H1 (cell line): ENCODE data around the gene PLOD1.

Experiments
- EP300 ChIP-seq, 2 experiments: IDR thresholded peaks; 1 replicate in 1 of 2; 2 replicates in 1 of 2; pipeline ENCODE4 v1.6.1; 2011 to 2012; ENCODE audit warnings: low read depth in 2 of 2, low read length in 2 of 2, mild to moderate bottlenecking in 2 of 2, borderline replicate concordance in 1 of 2, inconsistent platforms in 1 of 2, moderate library complexity in 1 of 2
- GABPA ChIP-seq: IDR thresholded peaks from 2 replicates; pipeline ENCODE4 v1.6.1; 2011; ENCODE audit warnings: mild to moderate bottlenecking, low read length, moderate library complexity, borderline replicate concordance; ENCODE audit not compliant: insufficient read depth
- SP2 ChIP-seq: IDR thresholded peaks from 2 replicates; pipeline ENCODE4 v1.6.1; 2012; ENCODE audit warnings: mild to moderate bottlenecking, low read length, inconsistent platforms
- TF ChIP-seq, protein P1 (sequence below), 3 experiments: IDR thresholded peaks; 1 replicate in 2 of 3; 2 replicates in 1 of 3; pipeline versions ENCODE4 v1.5.1 to v1.6.1; 2011; ENCODE audit warnings: low read length in 3 of 3, mild to moderate bottlenecking in 3 of 3, inconsistent platforms in 2 of 3, low read depth in 1 of 3, moderate library complexity in 1 of 3; ENCODE audit not compliant: insufficient read depth in 1 of 3; ENCODE audit errors: control extremely low read depth in 1 of 3

DNA sequence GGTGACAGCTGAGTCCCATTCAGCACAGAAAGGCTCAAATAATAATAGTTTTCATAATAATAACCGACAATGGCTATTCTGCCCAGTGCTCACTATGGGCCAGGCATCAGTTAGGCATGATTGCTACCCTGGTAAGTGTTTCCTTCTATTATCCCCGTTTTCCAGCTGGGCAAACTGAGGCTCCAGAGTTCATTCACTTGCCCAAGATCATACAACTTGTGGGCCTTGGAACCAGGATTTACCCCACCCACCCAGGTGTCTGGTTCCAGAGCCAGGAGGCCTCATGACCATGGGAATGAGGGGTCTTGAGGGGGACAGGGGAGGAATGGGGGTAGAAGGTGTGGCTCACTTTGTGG lies 518 bp downstream of the PLOD1 start:
- TF ChIP-seq SP2 (no peak), EP300 (IDR thresholded peaks at IDR 0.05; ENCODE audit: borderline replicate concordance in 1 of 2, low read depth in 2 of 2, low read length in 2 of 2) (no peak), GABPA (no peak)
- TF ChIP-seq, protein P1, sequence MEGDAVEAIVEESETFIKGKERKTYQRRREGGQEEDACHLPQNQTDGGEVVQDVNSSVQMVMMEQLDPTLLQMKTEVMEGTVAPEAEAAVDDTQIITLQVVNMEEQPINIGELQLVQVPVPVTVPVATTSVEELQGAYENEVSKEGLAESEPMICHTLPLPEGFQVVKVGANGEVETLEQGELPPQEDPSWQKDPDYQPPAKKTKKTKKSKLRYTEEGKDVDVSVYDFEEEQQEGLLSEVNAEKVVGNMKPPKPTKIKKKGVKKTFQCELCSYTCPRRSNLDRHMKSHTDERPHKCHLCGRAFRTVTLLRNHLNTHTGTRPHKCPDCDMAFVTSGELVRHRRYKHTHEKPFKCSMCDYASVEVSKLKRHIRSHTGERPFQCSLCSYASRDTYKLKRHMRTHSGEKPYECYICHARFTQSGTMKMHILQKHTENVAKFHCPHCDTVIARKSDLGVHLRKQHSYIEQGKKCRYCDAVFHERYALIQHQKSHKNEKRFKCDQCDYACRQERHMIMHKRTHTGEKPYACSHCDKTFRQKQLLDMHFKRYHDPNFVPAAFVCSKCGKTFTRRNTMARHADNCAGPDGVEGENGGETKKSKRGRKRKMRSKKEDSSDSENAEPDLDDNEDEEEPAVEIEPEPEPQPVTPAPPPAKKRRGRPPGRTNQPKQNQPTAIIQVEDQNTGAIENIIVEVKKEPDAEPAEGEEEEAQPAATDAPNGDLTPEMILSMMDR (IDR thresholded peaks at IDR 0.05; ENCODE audit: control extremely low read depth in 1 of 3, insufficient read depth in 1 of 3, low read depth in 1 of 3, low read length in 3 of 3): no peak
